AG04450 (cell line): Measurements from ENCODE around the gene TMEM120B. TPM values are rescaled to one million over a fixed set of nuclear protein-coding genes. Genes with fewer than 3 reads are reported as not detected.
"Not testable (repeated sequence)": the region's sequence is repeated elsewhere in the genome, so short reads cannot be mapped to it uniquely, and the experiment has no call there.

Source experiments
- CTCF ChIA-PET: fragments of 300-600, 350-600 bp; formaldehyde crosslinking; extraction: SDS; loops from one replicate; lab custom pipeline; 2022; ENCODE audit warnings: antibody characterized with exemption, inconsistent platforms; lab: Charles Lee
- POLR2A ChIA-PET: fragments of 350-600 bp; formaldehyde crosslinking; extraction: SDS; loops from one replicate; lab custom pipeline; 2021; ENCODE audit warnings: antibody characterized with exemption, inconsistent platforms; lab: Yijun Ruan, JAX
- DNase-seq: peaks from one replicate; pipeline ENCODE4 v3.0.0-alpha.2; 2011; ENCODE audit warnings: low read depth, low spot score
- H3K27ac ChIP-seq: one replicate; pipeline ENCODE4 v1.5.1; 2012; ENCODE audit warnings: low read depth, low read length, control low read depth
- H3K27me3 ChIP-seq: one replicate; pipeline ENCODE4 v1.6.0; 2012; ENCODE audit warnings: low read length; ENCODE audit not compliant: control insufficient read depth, insufficient read depth
- H3K4me3 ChIP-seq: 2 replicates; pipeline ENCODE4 v1.5.1; 2011; ENCODE audit warnings: mild to moderate bottlenecking, low read depth, low read length, control low read depth
- H3K9me3 ChIP-seq: 2 replicates; pipeline ENCODE4 v1.5.1; 2012; ENCODE audit warnings: low read length; ENCODE audit not compliant: control insufficient read depth, insufficient read depth
- polyA plus RNA-seq: library from polyadenylated mRNA; depleted of rRNA; stranded (reverse); fragments of >200 nt; gene quantifications from 2 replicates; pipeline ENCODE4 v1.2.3, GENCODE V29; 2011
- TF ChIP-seq, protein P1 (sequence below): IDR thresholded peaks from 2 replicates; pipeline ENCODE4 v1.5.1; 2011; ENCODE audit warnings: low read depth, low read length, control low read depth, inconsistent platforms

Gene TMEM120B
- polyA plus RNA-seq, 1 experiment: 11.1 TPM

DNA sequence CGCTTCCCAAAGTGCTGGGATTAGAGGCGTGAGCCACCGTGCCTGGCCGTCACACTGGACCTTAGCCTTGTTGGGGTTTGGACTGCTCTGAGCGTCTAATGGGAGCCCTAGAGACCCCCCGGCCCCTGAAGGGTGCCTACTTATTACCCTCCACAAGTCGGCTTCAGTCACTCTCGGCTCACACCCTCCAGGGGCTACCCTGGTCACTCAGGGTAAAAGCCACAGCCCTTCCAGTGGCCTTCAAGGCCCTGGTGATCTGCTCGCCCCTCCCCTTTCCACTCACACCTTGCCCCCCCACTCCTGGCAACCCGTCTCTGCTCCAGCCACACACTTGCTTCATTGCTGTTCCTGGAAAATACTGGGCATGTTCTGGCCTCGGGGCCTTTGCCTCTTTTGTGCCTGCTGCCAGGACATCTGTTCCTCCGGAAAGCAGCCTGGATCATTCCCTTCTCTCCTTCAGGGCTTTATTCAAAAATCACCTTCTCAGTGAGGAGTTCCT lies 39.5 kb upstream of the TMEM120B start:
- TF ChIP-seq, protein P1, sequence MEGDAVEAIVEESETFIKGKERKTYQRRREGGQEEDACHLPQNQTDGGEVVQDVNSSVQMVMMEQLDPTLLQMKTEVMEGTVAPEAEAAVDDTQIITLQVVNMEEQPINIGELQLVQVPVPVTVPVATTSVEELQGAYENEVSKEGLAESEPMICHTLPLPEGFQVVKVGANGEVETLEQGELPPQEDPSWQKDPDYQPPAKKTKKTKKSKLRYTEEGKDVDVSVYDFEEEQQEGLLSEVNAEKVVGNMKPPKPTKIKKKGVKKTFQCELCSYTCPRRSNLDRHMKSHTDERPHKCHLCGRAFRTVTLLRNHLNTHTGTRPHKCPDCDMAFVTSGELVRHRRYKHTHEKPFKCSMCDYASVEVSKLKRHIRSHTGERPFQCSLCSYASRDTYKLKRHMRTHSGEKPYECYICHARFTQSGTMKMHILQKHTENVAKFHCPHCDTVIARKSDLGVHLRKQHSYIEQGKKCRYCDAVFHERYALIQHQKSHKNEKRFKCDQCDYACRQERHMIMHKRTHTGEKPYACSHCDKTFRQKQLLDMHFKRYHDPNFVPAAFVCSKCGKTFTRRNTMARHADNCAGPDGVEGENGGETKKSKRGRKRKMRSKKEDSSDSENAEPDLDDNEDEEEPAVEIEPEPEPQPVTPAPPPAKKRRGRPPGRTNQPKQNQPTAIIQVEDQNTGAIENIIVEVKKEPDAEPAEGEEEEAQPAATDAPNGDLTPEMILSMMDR: no peak
- Histone ChIP-seq H3K27ac (no peak overlapping the region), H3K4me3 (no peak overlapping the region; the same call in 1 of the 2 replicates), H3K27me3 (no peaks in the 10 kb centered on the region), H3K9me3 (no peaks in the 10 kb centered on the region; the same call in 1 of the 2 replicates)
- ChIA-PET CTCF (interaction anchor here (2.0 to 6.6 kb wide), 2 partner anchors 46 to 120 kb away, joined by 5 to 162 read pairs; partner anchors contain the start of gene ORAI1), POLR2A (no interaction called here)
- DNase-seq: no peak

DNA sequence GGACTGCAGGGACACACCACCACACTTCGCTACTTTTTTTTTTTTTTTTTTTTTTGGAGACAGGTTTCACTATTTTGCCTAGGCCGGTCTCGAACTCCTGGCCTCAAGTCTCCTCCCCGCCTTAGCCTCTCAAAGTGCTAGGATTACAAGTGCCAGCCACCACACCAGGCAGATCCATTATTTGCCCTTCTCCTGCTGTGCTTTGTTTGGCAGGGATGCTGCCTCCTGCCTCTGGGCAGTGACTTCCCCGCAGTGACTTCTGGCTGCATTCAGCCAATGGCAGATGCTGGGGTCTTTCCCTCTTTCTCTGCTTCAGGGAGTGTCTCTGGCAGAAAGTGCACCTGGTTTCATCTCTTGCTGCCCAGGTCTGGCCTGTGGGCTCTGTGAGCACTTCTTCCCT lies 36.4 kb upstream of the TMEM120B start:
- no peaks in the 10 kb centered on the region; the same call in 1 of the 2 replicates for H3K9me3 ChIP-seq
- no peak overlapping the region for H3K27ac ChIP-seq
- no peaks in the 10 kb centered on the region for H3K27me3 ChIP-seq
- TF ChIP-seq, protein P1: no peak
- no peak overlapping the region for H3K4me3 ChIP-seq
- CTCF ChIA-PET: interaction anchor here (0.5 kb wide), 1 partner anchor 8 kb away, joined by 3 read pairs; no protein-coding TSS in a partner anchor
- DNase-seq: no peak
- POLR2A ChIA-PET: no interaction called here

DNA sequence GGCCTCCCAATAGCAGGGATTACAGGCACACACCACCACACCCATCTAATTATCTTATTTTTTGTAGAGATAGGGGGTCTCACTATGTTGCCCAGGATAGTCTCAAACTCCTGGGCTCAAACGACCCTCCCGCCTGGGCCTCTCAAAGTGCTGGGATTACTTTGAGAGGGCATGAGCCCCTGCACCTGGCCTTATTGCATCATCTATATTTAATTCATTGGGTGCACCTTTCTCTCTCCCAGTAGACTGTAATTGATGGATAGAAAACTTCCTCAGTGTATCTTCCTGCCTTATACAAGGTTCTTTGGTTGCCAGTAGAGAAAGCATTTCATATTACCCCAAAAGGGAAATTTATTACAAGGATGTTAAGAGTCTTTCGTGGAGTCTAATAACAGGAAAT lies 34.2 kb upstream of the TMEM120B start:
- no peaks in the 10 kb centered on the region for H3K9me3 ChIP-seq
- POLR2A ChIA-PET: interaction anchor here (1.0 kb wide), 1 partner anchor 52 kb away, joined by 3 read pairs; the partner anchor contains the start of gene ORAI1
- CTCF ChIA-PET: interaction anchor here (1.3 to 7.2 kb wide), 3 partner anchors 10 to 184 kb away, joined by 3 to 99 read pairs (median 8); partner anchors contain the start of gene MORN3
- no peaks in the 10 kb centered on the region for H3K27me3 ChIP-seq
- TF ChIP-seq, protein P1: no peak
- H3K27ac ChIP-seq: no peak overlapping the region
- H3K4me3 ChIP-seq: no peak overlapping the region
- DNase-seq: no peak

DNA sequence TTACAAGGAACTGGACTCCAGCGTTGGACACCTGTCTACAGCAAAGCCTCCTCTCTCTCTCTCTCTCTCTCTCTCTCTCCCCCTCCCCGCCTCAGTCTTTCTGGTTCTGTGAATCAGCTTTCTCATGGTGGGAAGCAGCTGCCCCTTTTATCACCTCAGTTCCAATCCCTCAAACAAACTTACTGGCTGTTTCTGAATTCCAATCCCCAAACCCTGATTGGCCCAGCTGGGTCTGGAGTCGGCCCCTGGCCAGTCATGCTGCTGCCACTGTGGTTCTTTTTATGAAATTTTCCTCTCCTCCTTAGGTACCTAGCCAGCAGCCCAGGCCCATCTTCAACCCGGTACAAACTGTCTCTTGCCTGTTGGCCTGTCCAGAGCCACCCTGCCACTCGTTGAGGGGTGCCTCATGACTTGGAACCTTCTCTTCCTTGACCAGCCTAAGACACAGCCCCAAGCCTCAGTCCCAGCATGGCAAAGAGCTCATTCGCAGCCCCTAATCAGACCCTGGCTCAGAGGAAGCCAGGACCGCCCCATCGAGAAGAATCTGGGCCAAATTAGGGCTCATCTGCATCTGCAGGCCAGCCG lies 33.7 kb upstream of the TMEM120B start:
- CTCF ChIA-PET: interaction anchor here (0.6 to 7.2 kb wide), 5 partner anchors 10 to 230 kb away, joined by 3 to 99 read pairs (median 6); partner anchors contain the start of gene MORN3
- TF ChIP-seq, protein P1: no peak
- H3K9me3 ChIP-seq: no peaks in the 10 kb centered on the region
- H3K4me3 ChIP-seq: no peak overlapping the region
- POLR2A ChIA-PET: interaction anchor here (0.6 to 1.0 kb wide), 2 partner anchors 52 to 189 kb away, joined by 3 read pairs; partner anchors contain the start of gene ORAI1
- DNase-seq: no peak
- H3K27me3 ChIP-seq: no peaks in the 10 kb centered on the region
- H3K27ac ChIP-seq: no peak overlapping the region

DNA sequence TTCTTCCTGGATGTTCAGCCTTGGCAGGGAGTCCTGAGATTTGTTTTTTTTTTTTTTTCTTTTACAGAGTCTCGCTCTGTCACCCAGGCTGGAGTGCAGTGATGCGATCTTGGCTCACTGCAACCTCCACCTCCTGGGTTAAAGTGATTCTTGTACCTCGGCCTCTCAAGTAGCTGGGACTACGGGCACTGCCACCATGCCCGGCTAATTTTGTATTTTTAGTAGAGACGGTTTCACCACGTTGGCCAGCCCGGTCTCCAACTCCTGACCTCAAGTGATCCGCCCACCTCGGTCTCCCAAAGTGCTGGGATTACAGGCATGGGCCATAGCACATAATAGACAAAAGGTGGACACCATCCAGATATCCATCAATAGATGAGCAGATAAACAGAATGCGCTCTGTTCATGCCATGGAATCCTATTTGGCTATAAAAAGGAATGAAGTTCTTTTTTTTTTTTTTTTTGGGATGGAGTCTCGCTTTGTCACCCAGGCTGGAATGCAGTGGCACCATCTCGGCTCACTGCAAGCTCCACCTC lies 32.8 kb upstream of the TMEM120B start:
- H3K4me3 ChIP-seq, H3K27me3 ChIP-seq, H3K27ac ChIP-seq, H3K9me3 ChIP-seq, DNase-seq: not testable (repeated sequence)
- POLR2A ChIA-PET: interaction anchor here (0.6 to 1.0 kb wide), 3 partner anchors 53 to 190 kb away, joined by 3 to 5 read pairs (median 3); partner anchors contain the start of gene ORAI1
- CTCF ChIA-PET: interaction anchor here (0.6 to 7.2 kb wide), 7 partner anchors 11 to 345 kb away, joined by 3 to 99 read pairs (median 3); partner anchors contain the start of gene MORN3
